A549 (cell line): ENCODE data around the gene MTHFR. TPM values are rescaled to one million over a fixed set of nuclear protein-coding genes. Genes with fewer than 3 reads are reported as not detected.

Experiments
- ATAC-seq, 2 experiments: fragments of 200-7000 bp in 1 of 2; fragments of >200 bp in 1 of 2; cut with Nextera tagmentation in 1 of 2; cut with Tn5 transposase in 1 of 2; 3 replicates each; pipeline versions ENCODE4 v1.8.0 to v1.9.1; 2018 to 2020; ENCODE audit warnings: mild to moderate bottlenecking in 1 of 2, moderate library complexity in 1 of 2
- CTCF ChIA-PET: fragments of 300-600 bp; sonication (Branson Sonifier 250); formaldehyde crosslinking; extraction: SDS; loops from one replicate; lab custom pipeline; 2021; ENCODE audit warnings: antibody characterized with exemption, inconsistent platforms; lab: Yijun Ruan, JAX
- POLR2A ChIA-PET: fragments of 350-600 bp; formaldehyde crosslinking; extraction: SDS; loops from one replicate; lab custom pipeline; 2021; ENCODE audit warnings: antibody characterized with exemption, inconsistent platforms; lab: Yijun Ruan, JAX
- DNase-seq, 2 experiments: peaks; one replicate each; pipeline versions ENCODE4 v3.0.0 to v3.0.0-alpha.2; 2011 to 2016; ENCODE audit warnings: low read depth in 1 of 2, low spot score in 1 of 2
- FAIRE-seq: peaks from 2 replicates; lab custom pipeline; 2011; peaks lifted over from hg19 to GRCh38; lab: Jason Lieb, UNC
- H3K27ac ChIP-seq, 2 experiments: fragments of >200 bp; sonication (Bioruptor Twin); formaldehyde crosslinking; 3 replicates each; pipeline ENCODE4 v1.5.1; 2016 to 2017
- H3K4me1 ChIP-seq: fragments of >200 bp; sonication (Bioruptor Twin); formaldehyde crosslinking; 3 replicates; pipeline ENCODE4 v1.6.1; 2016
- H3K4me2 ChIP-seq: fragments of >200 bp; sonication (Bioruptor Twin); formaldehyde crosslinking; 3 replicates; pipeline ENCODE4 v1.6.1; 2016
- H3K4me3 ChIP-seq: fragments of >200 bp; sonication (Bioruptor Twin); formaldehyde crosslinking; 3 replicates; pipeline ENCODE4 v1.5.1; 2016
- H3K9me3 ChIP-seq: fragments of >200 bp; sonication (Bioruptor Twin); formaldehyde crosslinking; 3 replicates; pipeline ENCODE4 v1.6.1; 2016
- CBX2 ChIP-seq: fragments of 200-600 bp; sonication (generic); IDR thresholded peaks from 2 replicates; pipeline ENCODE4 v1.6.1; 2016; ENCODE audit warnings: low read depth, mild to moderate bottlenecking, borderline replicate concordance
- CHD2 ChIP-seq: fragments of 150-350 bp; IDR thresholded peaks from 2 replicates; pipeline ENCODE4 v1.6.1; 2014; ENCODE audit warnings: low read length; ENCODE audit not compliant: partially characterized antibody
- FOSB ChIP-seq: fragments of 250-450 bp; sonication (Bioruptor Pico); IDR thresholded peaks from 2 replicates; pipeline ENCODE4 v1.5.0; 2020; ENCODE audit warnings: mild to moderate bottlenecking, moderate library complexity
- FOSL2 ChIP-seq, 2 experiments: fragments of 450-650 bp in 1 of 2; fragments of >200 bp in 1 of 2; sonication (Bioruptor Twin) in 1 of 2; formaldehyde crosslinking; IDR thresholded peaks; 2 replicates each; pipeline versions ENCODE4 v1.5.0 to v1.6.1; 2016 to 2020; ENCODE audit warnings: mild to moderate bottlenecking in 1 of 2, moderate library complexity in 1 of 2
- HOXA7 ChIP-seq: fragments of 250-450 bp; sonication (Bioruptor Pico); IDR thresholded peaks from 2 replicates; pipeline ENCODE4 v1.5.0; 2020; ENCODE audit warnings: mild to moderate bottlenecking, moderate library complexity
- HOXB5 ChIP-seq: fragments of 250-450 bp; sonication (Bioruptor Pico); IDR thresholded peaks from 2 replicates; pipeline ENCODE4 v1.5.0; 2020; ENCODE audit warnings: mild to moderate bottlenecking, moderate library complexity
- JUNB ChIP-seq: fragments of >200 bp; sonication (Bioruptor Twin); formaldehyde crosslinking; IDR thresholded peaks from 2 replicates; pipeline ENCODE4 v1.6.1; 2016
- KDM1A ChIP-seq: fragments of 200-600 bp; sonication (generic); IDR thresholded peaks from 2 replicates; pipeline ENCODE4 v1.6.1; 2016; ENCODE audit warnings: low read depth, mild to moderate bottlenecking
- KDM5A ChIP-seq: fragments of 200-600 bp; sonication (generic); IDR thresholded peaks from 2 replicates; pipeline ENCODE4 v1.6.1; 2016; ENCODE audit warnings: antibody characterized with exemption, mild to moderate bottlenecking
- MAZ ChIP-seq: fragments of 150-350 bp; IDR thresholded peaks from 2 replicates; pipeline ENCODE4 v1.6.1; 2014; ENCODE audit warnings: antibody characterized with exemption, low read depth, low read length, borderline replicate concordance
- POLR2A ChIP-seq: IDR thresholded peaks from 2 replicates; pipeline ENCODE4 v1.6.1; 2012; ENCODE audit warnings: mild to moderate bottlenecking, low read length
- RAD21 ChIP-seq, 2 experiments: fragments of >200 bp in 1 of 2; sonication (Bioruptor Twin) in 1 of 2; formaldehyde crosslinking in 1 of 2; IDR thresholded peaks in 1 of 2; conservative IDR thresholded peaks in 1 of 2; 2 replicates in 1 of 2; 3 replicates in 1 of 2; pipeline ENCODE4 v1.6.1; 2012 to 2018; ENCODE audit warnings: inconsistent platforms in 1 of 2
- RARB ChIP-seq: fragments of 250-450 bp; sonication (Bioruptor Pico); IDR thresholded peaks from 2 replicates; pipeline ENCODE4 v1.8.0; 2021; ENCODE audit warnings: mild to moderate bottlenecking, moderate library complexity
- RCOR1 ChIP-seq: fragments of 150-350 bp; IDR thresholded peaks from 2 replicates; pipeline ENCODE4 v1.6.1; 2014; ENCODE audit warnings: antibody characterized with exemption, low read length, low read depth
- RFX5 ChIP-seq: fragments of 450-650 bp; IDR thresholded peaks from 2 replicates; pipeline ENCODE4 v1.7.1; 2014; ENCODE audit warnings: antibody characterized with exemption, mild to moderate bottlenecking, moderate library complexity
- SMC3 ChIP-seq: fragments of >200 bp; sonication (Bioruptor Twin); formaldehyde crosslinking; IDR thresholded peaks from 3 replicates; pipeline ENCODE4 v1.6.1; 2018; ENCODE audit warnings: inconsistent platforms
- TP53 ChIP-seq: fragments of 250-450 bp; sonication (Bioruptor Pico); IDR thresholded peaks from 2 replicates; pipeline ENCODE4 v1.5.0; 2021; ENCODE audit warnings: mild to moderate bottlenecking, moderate library complexity
- ZC3H11A ChIP-seq: fragments of 450-650 bp; IDR thresholded peaks from 2 replicates; pipeline ENCODE4 v1.6.1; 2014; ENCODE audit warnings: antibody characterized with exemption, mild to moderate bottlenecking
- ZFP36 ChIP-seq: fragments of 450-650 bp; IDR thresholded peaks from 2 replicates; pipeline ENCODE4 v1.6.1; 2014; ENCODE audit warnings: borderline replicate concordance; ENCODE audit not compliant: partially characterized antibody
- ZNF302 ChIP-seq: fragments of 250-450 bp; sonication (Bioruptor Pico); IDR thresholded peaks from 2 replicates; pipeline ENCODE4 v1.9.0; 2021; ENCODE audit warnings: inconsistent platforms, mild to moderate bottlenecking, moderate library complexity
- ZSCAN20 ChIP-seq: fragments of 250-450 bp; sonication (Bioruptor Pico); IDR thresholded peaks from 2 replicates; pipeline ENCODE4 v1.8.0; 2022; ENCODE audit warnings: mild to moderate bottlenecking, moderate library complexity
- WGBS: methylation state at CpG from one replicate; pipeline ENCODE4 v1.1.6; 2017; ENCODE audit errors: missing lambda C conversion rate; 5-methylcytosine and 5-hydroxymethylcytosine counted together
- polyA plus RNA-seq, 4 experiments: library from polyadenylated mRNA; depleted of rRNA in 3 of 4; stranded (reverse); fragments of >200 nt; fragmentation: RNase III in 1 of 4; extraction: RNeasy Plus Mini Kit Qiagen cat#74134 plus additional on column Dnase treatment in 1 of 4; gene quantifications; 2 replicates in 3 of 4; 3 replicates in 1 of 4; pipeline ENCODE4 v1.2.3, GENCODE V29; 2011 to 2017
- TF ChIP-seq, protein P1 (sequence below): fragments of >200 bp; sonication (Bioruptor Twin); formaldehyde crosslinking; IDR thresholded peaks from 3 replicates; pipeline ENCODE4 v1.6.1; 2016
- TF ChIP-seq, protein P2 (sequence below): fragments of 200-600 bp; sonication (generic); IDR thresholded peaks from 2 replicates; pipeline ENCODE4 v1.6.1; 2016; ENCODE audit warnings: antibody characterized with exemption, mild to moderate bottlenecking, moderate library complexity
- TF ChIP-seq, protein P3 (sequence below): fragments of >200 bp; sonication (Bioruptor Twin); formaldehyde crosslinking; IDR thresholded peaks from 3 replicates; pipeline ENCODE4 v1.5.1; 2016
- TF ChIP-seq, protein P4 (sequence below): fragments of >200 bp; sonication (Bioruptor Twin); formaldehyde crosslinking; IDR thresholded peaks from 2 replicates; pipeline ENCODE4 v1.6.1; 2016
- TF ChIP-seq, protein P5 (sequence below): fragments of 450-650 bp; IDR thresholded peaks from 2 replicates; pipeline ENCODE4 v1.6.1; 2014; ENCODE audit warnings: antibody characterized with exemption

Gene MTHFR
- polyA plus RNA-seq, 2 of the 4 experiments (the other 2 are of a cell fraction): 4.5 to 5.2 TPM

- ATAC-seq (no peak), FAIRE-seq (no peak), DNase-seq (no peak)
- H3K4me1 ChIP-seq: peaks cover 12% of the 10 kb centered on the region
- H3K9me3 ChIP-seq: no peaks in the 10 kb centered on the region
- no peak overlapping the region for H3K4me3 ChIP-seq
- CTCF ChIA-PET: interaction anchor here (2.7 kb wide), 1 partner anchor 9 kb away, joined by 15 read pairs; no protein-coding TSS in a partner anchor
- H3K4me2 ChIP-seq: no peak overlapping the region
- WGBS: 95% methylated on average over 13 of the region's 14 CpGs
- POLR2A ChIA-PET: no interaction called here
- TF ChIP-seq RFX5 (no peak), MAZ (no peak), KDM5A (no peak), ZFP36 (no peak), TP53 (CRISPR knock-in tag) (no peak), SMC3 (no peak), FOSL2 (IDR thresholded peaks at IDR 0.05) (no peak), FOSL2 (CRISPR knock-in tag; IDR thresholded peaks at IDR 0.05) (no peak), HOXB5 (CRISPR knock-in tag) (no peak)
- TF ChIP-seq, protein P1, sequence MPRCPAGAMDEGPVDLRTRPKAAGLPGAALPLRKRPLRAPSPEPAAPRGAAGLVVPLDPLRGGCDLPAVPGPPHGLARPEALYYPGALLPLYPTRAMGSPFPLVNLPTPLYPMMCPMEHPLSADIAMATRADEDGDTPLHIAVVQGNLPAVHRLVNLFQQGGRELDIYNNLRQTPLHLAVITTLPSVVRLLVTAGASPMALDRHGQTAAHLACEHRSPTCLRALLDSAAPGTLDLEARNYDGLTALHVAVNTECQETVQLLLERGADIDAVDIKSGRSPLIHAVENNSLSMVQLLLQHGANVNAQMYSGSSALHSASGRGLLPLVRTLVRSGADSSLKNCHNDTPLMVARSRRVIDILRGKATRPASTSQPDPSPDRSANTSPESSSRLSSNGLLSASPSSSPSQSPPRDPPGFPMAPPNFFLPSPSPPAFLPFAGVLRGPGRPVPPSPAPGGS: no peak
- no peak overlapping the region for H3K27ac ChIP-seq
These were observed 10.4 kb downstream of the MTHFR start for GRCh38 chr1:11795238-11795890.

GRCh38 chr1:11794446-11795237, 11.1 kb downstream of the MTHFR start:
- ATAC-seq: no peak
- TF ChIP-seq TP53 (CRISPR knock-in tag) (no peak), POLR2A (no peak), RAD21 (conservative IDR thresholded peaks at IDR 0.05 in 1 of 2, IDR thresholded peaks at IDR 0.05 in 1 of 2) (no peak), ZC3H11A (no peak), ZNF302 (CRISPR knock-in tag) (no peak), CBX2 (no peak), FOSL2 (IDR thresholded peaks at IDR 0.05) (no peak), FOSL2 (CRISPR knock-in tag; IDR thresholded peaks at IDR 0.05) (no peak), CHD2 (no peak), JUNB (no peak), FOSB (CRISPR knock-in tag) (no peak), KDM1A (no peak), HOXA7 (no peak), ZSCAN20 (CRISPR knock-in tag) (no peak), RARB (CRISPR knock-in tag) (no peak), RCOR1 (no peak)
- TF ChIP-seq, protein P2, sequence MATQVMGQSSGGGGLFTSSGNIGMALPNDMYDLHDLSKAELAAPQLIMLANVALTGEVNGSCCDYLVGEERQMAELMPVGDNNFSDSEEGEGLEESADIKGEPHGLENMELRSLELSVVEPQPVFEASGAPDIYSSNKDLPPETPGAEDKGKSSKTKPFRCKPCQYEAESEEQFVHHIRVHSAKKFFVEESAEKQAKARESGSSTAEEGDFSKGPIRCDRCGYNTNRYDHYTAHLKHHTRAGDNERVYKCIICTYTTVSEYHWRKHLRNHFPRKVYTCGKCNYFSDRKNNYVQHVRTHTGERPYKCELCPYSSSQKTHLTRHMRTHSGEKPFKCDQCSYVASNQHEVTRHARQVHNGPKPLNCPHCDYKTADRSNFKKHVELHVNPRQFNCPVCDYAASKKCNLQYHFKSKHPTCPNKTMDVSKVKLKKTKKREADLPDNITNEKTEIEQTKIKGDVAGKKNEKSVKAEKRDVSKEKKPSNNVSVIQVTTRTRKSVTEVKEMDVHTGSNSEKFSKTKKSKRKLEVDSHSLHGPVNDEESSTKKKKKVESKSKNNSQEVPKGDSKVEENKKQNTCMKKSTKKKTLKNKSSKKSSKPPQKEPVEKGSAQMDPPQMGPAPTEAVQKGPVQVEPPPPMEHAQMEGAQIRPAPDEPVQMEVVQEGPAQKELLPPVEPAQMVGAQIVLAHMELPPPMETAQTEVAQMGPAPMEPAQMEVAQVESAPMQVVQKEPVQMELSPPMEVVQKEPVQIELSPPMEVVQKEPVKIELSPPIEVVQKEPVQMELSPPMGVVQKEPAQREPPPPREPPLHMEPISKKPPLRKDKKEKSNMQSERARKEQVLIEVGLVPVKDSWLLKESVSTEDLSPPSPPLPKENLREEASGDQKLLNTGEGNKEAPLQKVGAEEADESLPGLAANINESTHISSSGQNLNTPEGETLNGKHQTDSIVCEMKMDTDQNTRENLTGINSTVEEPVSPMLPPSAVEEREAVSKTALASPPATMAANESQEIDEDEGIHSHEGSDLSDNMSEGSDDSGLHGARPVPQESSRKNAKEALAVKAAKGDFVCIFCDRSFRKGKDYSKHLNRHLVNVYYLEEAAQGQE: no peak
- TF ChIP-seq, protein P3, sequence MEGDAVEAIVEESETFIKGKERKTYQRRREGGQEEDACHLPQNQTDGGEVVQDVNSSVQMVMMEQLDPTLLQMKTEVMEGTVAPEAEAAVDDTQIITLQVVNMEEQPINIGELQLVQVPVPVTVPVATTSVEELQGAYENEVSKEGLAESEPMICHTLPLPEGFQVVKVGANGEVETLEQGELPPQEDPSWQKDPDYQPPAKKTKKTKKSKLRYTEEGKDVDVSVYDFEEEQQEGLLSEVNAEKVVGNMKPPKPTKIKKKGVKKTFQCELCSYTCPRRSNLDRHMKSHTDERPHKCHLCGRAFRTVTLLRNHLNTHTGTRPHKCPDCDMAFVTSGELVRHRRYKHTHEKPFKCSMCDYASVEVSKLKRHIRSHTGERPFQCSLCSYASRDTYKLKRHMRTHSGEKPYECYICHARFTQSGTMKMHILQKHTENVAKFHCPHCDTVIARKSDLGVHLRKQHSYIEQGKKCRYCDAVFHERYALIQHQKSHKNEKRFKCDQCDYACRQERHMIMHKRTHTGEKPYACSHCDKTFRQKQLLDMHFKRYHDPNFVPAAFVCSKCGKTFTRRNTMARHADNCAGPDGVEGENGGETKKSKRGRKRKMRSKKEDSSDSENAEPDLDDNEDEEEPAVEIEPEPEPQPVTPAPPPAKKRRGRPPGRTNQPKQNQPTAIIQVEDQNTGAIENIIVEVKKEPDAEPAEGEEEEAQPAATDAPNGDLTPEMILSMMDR: no peak
- TF ChIP-seq, protein P4, sequence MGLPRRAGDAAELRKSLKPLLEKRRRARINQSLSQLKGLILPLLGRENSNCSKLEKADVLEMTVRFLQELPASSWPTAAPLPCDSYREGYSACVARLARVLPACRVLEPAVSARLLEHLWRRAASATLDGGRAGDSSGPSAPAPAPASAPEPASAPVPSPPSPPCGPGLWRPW: no peak
- TF ChIP-seq, protein P5, sequence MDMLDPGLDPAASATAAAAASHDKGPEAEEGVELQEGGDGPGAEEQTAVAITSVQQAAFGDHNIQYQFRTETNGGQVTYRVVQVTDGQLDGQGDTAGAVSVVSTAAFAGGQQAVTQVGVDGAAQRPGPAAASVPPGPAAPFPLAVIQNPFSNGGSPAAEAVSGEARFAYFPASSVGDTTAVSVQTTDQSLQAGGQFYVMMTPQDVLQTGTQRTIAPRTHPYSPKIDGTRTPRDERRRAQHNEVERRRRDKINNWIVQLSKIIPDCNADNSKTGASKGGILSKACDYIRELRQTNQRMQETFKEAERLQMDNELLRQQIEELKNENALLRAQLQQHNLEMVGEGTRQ: no peak
- 85% methylated on average over 13 of the region's 19 CpGs for WGBS
- FAIRE-seq: no peak
- no peak overlapping the region for H3K4me2 ChIP-seq
- H3K27ac ChIP-seq: no peak overlapping the region
- no peak overlapping the region for H3K4me3 ChIP-seq
- ChIA-PET CTCF (interaction anchor here (1.1 to 2.7 kb wide), 2 partner anchors 9 to 46 kb away, joined by 3 to 15 read pairs; no protein-coding TSS in a partner anchor), POLR2A (no interaction called here)
- peaks cover 12% of the 10 kb centered on the region for H3K4me1 ChIP-seq
- H3K9me3 ChIP-seq: no peaks in the 10 kb centered on the region
- DNase-seq: no peak
